ENCODE results near the gene CCHCR1.

DNA sequence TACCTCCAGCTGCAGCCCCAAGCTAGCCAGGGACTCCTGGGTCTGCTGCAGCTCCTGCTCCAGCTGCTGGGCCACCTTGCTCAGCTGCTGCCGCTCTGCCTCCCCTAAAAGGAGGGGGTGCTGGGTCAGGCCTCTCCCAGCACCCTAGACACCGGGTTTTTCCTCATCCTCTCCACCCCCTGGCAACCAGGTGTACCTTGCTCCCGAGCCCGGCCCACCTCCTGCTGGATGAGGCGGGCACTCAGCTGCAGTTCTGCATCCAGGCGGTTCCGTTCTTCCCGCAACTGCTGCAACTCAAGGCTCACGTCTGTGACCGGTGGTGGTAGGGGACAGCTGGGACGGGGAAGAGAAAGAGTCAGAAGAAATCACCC lies 12.6 kb downstream of the CCHCR1 start:
- no peak for TF ChIP-seq E2F6 (IDR thresholded peaks at IDR 0.05; ENCODE audit: borderline replicate concordance in 1 of 2, extremely low read depth in 1 of 2, insufficient read depth in 1 of 2, insufficient read length in 1 of 2, low read depth in 1 of 2, low read length in 1 of 2, poor library complexity in 1 of 2, severe bottlenecking in 1 of 2)
- TF ChIP-seq POLR2H (tag; IDR thresholded peaks at IDR 0.05; ENCODE audit: low read depth): no peak
- TF ChIP-seq, protein P1, sequence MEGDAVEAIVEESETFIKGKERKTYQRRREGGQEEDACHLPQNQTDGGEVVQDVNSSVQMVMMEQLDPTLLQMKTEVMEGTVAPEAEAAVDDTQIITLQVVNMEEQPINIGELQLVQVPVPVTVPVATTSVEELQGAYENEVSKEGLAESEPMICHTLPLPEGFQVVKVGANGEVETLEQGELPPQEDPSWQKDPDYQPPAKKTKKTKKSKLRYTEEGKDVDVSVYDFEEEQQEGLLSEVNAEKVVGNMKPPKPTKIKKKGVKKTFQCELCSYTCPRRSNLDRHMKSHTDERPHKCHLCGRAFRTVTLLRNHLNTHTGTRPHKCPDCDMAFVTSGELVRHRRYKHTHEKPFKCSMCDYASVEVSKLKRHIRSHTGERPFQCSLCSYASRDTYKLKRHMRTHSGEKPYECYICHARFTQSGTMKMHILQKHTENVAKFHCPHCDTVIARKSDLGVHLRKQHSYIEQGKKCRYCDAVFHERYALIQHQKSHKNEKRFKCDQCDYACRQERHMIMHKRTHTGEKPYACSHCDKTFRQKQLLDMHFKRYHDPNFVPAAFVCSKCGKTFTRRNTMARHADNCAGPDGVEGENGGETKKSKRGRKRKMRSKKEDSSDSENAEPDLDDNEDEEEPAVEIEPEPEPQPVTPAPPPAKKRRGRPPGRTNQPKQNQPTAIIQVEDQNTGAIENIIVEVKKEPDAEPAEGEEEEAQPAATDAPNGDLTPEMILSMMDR (IDR thresholded peaks at IDR 0.05 in 2 of 3, conservative IDR thresholded peaks at IDR 0.05 in 1 of 3; ENCODE audit: insufficient read depth in 2 of 3, low read depth in 1 of 3, low read length in 3 of 3): no peak
- TF ChIP-seq ETV6 (IDR thresholded peaks at IDR 0.05; ENCODE audit: borderline replicate concordance in 1 of 2, low read depth in 2 of 2, low read length in 1 of 2): no peak
- no peak for TF ChIP-seq ETV6 (CRISPR knock-in tag; IDR thresholded peaks at IDR 0.05; ENCODE audit: borderline replicate concordance)
- TF ChIP-seq NFYB (IDR thresholded peaks at IDR 0.05; ENCODE audit: extremely low read depth, insufficient read length): no peak
- no peak for TF ChIP-seq ZNF431 (CRISPR knock-in tag; IDR thresholded peaks at IDR 0.05)
- TF ChIP-seq GATA2 (CRISPR knock-in tag; IDR thresholded peaks at IDR 0.05): no peak
- TF ChIP-seq ZFX (CRISPR knock-in tag; IDR thresholded peaks at IDR 0.05): no peak
- no peak for TF ChIP-seq ZBTB49 (CRISPR knock-in tag; IDR thresholded peaks at IDR 0.05; ENCODE audit: borderline replicate concordance)
- TF ChIP-seq, protein P2, sequence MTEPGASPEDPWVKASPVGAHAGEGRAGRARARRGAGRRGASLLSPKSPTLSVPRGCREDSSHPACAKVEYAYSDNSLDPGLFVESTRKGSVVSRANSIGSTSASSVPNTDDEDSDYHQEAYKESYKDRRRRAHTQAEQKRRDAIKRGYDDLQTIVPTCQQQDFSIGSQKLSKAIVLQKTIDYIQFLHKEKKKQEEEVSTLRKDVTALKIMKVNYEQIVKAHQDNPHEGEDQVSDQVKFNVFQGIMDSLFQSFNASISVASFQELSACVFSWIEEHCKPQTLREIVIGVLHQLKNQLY (CRISPR knock-in tag; conservative IDR thresholded peaks at IDR 0.05): no peak
- TF ChIP-seq KAT2B (IDR thresholded peaks at IDR 0.05; ENCODE audit: low read depth, low read length): no peak
